Raji (cell line): ENCODE measurements around the gene ATG101.

Source experiments
- POLR2A ChIP-seq: IDR thresholded peaks from 2 replicates; pipeline ENCODE4 v1.6.1; 2011; ENCODE audit warnings: low read depth, low read length, control low read depth; ENCODE audit not compliant: insufficient read depth

ATG101 gene

DNA sequence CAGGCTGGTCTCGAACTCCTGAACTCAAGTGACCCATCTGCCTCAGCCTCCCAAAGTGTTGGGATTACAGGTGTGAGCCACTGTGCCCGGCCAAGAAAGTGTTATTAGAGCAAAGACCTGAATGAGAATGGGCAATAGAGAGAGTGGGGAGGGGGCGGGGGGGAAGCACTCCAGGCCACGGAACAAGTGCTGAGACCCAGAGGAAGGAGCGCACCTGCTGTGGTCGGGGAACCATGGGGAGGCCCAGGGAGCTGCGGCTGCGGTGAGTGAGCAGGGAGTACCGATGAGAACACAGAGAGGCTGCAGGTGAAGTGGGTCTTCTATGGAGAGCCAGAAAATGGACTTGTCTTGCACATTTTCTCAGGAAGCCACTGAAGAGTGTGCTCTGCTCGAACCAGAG lies 20.5 kb downstream of the ATG101 start:
- TF ChIP-seq POLR2A: no peak

DNA sequence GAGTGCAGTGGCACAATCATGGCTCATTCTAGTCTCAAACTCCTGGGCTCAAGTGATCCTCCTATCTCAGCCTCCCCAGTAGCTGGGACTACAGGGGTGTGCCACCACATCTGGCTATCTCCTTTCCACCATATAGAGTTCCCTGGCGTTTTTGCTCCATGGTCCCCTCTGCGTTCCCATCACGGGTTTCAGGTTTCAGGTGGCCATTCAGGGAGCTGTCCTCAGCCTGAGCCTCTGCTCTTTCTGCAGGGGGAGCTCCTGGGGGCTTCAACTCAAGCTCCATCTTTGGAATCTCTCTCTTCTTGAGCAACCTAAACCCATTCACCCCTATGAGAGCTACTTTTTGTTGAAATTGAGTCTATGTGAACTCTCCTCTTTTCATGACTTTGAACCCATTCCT lies 21.3 kb downstream of the ATG101 start:
- TF ChIP-seq POLR2A: no peak

DNA sequence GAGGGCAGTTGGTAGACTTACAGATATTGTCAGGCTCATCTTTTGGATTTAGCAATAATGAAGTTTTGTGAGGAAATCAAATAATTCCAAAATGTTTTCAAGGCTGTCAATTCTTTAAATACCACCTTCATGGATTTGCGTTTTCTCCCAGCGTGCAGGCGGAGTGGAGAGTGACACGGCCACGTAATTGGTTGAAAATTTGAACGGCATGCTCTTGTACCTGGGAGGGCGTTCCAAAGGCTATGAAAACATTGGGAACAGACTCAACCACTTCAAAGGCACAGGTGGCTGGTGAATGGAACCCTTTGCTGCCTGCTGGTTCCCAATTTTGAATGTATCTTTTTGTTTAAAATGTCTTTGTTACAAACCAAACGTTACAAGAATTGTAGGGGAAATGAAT lies 22.1 kb downstream of the ATG101 start:
- no peak for TF ChIP-seq POLR2A

DNA sequence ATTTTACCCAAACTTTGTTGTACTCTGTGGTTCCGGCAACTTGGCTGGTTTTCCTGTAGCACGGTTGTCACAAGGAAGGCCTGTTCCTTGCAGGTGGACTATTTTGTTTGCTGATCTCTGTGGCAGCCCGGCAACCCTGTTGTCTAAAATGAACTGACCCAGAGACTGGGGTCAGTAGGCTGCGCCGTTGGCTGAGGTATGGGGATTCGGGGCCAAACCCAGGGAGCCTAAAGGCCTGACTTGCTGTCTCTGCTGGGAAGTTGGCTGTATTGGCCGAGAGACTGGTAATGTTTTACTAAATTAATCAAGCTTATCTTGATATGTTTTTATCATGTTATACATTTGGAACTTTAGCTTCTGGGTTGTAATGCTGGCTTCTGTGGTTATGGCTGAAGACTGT lies 23.6 kb downstream of the ATG101 start:
- TF ChIP-seq POLR2A: no peak

DNA sequence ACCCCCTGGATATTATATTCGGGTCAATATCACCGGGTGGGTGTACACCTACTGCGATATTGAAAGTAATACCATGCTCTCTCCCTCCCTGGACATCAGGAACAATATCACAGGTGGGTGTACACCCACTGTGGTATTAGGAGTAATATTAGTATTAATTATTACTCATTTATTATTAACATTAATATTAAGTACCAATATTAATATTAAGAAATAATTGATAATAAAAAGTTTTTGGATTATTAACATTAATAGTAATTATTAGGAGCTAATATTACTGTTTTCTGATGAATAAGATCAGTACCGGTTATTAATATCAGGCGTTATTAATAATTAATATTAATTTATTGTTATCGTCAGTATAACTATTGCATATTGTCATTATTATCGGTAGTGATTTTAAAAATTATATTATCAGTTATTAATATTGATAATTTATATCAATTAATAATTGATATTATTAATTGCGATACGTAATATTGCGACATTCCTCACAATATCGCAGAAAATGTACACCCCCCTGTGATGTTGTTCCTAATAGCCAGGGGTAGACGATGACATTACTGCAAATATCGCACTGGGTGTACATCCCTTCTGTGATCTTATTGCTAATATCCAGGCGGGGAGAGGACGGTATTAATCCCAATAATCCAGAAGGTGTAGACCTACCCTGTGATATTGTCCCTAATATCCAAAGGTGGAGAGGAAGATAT lies 26.7 kb downstream of the ATG101 start:
- no peak for TF ChIP-seq POLR2A

DNA sequence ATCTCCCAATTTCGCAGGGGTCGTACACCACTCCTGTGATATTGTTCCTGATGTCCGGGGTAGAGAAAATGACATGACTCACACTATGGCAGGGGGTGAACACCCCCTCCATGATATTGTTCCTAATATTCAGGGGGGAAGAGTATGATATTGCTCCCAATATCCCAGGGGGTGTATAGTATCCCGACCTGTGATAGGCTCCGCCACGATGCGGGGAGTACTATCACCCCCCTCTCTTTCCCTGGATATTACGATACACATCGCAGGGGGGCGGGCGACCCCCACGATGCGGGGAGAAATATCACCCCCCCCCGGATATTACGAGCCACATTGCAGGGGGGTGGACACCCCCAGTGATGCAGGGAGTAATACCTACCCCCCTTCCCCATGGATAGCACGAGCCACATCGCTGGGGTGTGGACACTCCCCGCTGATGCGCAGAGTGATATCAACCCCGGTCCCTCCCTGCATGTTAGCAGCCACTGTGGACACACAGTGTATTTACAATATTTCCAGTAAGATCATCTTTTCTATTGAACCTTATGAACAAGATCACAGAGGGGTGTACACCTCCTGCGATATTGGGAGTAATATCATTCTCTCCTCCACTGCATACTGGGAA lies 27.4 kb downstream of the ATG101 start:
- TF ChIP-seq POLR2A: no peak

DNA sequence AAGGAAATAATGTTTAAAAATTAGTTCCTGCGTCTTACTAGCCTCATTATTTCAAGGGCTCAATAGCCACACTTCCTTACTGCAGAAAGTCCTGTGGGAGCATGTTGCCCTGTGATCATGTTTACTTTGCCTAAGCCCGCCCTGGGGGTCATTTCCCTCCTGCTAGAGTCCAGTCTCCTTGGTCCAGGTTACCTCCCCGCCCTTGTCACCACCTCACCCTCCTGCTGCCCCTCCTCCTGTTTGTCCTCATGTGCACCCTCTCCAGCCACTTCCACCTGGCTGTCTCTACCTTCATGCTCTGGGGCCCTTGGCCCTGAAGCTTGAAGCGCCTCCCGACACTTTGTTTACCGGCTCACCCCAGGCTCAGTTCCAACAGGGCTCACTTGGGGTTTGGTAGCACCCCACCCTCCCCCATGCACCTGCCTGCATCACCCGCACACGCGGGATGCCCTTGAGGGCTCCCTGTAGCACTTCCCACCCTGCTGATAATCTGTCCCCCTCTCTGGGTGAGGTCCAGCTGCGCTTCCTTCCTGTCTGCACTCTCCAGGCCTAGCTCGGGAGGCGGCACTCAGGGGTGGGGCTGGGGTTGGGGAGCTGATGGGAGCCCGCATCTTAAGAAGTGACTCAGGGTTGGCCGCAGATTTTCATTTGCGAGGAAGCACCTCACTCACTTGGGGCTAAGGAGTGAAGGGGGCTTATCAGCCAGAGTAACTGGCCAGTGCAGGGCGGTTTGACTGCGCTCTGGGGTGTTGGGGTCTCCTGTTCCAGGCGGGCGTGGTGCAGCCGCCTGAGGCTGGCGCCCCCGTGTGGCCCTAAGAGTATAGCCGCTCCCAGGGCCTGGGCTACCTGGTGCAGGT lies 49.8 kb downstream of the ATG101 start:
- no peak for TF ChIP-seq POLR2A

DNA sequence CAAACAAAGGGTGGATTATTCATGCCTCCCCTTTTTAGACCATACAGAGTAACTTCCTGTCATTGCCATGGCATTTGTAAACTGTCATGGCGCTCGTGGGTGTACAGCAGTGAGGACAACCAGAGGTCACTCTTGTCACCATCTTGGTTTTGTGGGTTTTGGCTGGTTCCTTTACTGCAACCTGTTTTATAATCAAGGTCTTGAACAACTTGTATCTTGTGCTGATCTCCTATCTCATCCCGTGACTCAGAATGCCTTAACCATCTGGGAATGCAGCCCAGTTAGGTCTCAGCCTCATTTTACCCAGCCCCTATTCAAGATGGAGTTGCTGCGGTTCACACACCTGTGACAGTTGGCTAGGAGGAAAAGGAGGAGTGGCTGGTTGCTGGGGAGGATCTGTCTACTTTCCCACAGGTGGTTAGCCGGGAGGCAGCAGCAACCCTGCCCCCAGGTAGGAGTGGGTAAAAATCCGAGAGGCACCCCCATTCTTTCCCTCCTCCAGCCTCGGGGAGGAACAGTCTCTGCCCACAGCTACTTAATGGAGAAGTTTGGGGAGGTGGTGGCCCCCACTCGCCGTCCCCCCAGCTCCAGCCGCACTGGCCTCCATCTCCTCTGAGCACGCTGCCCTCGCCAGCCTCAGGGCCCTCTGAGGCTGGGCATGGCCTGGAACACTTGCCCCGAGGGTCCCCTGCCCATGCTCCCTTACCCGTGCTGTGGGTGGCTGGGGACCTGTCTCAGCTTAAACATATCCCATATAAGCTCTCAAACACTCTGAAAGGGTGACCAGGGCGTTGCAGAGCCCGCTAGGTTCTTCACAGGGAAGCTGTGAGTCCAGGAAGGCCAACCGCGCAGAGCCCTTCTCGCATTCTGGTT lies 51.4 kb downstream of the ATG101 start:
- no peak for TF ChIP-seq POLR2A

DNA sequence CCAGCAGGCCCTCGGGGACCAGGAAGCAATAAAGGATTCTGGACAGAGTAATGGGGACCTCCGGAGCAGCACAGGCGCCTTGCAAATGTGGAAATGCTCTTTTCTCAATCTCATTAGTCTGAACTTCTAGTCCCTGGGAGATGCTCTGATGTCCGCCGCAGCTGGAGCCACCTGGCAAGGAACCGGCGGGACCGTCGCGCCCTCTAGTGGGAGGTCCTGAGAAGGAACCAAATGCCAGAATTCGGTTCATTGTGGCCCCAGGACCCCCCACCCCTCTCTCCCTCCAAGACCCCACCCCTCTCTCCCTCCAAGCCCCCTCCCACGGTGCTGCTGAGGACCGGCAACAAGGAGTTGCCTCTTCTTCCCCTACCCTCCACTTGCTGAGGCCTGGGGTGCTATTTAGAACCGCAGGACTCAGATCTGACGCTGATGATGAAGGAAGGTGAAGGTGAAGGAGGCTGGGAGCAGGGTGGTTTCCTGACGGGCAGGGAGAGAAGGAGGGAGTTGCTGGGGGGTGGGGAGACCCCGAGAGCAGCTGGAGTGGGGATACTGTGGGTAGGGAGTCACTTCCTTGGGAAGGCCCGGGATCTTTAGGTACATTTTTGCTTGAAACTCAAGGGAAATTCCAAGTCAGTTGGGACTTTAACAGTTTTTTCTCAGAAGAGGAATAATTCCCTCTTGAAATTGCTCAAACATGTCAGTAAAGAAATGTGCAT lies 52.2 kb downstream of the ATG101 start:
- TF ChIP-seq POLR2A: no peak

DNA sequence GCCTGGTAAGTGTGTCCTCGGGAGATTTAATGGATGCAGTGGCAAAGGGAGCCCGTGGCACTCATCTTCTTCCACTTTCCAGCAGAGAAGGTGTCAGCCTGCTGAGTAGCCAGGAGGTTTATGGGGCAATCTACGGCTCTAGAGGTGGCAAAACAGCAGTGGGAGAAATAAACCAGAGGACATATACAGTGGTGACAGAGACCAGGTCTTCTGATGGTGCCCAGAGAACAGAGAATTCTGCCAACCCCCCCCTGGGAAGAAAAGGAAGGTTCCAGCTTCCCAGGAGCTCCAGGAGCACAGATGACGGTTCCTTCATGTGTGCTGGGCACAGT lies 52.7 kb downstream of the ATG101 start:
- no peak for TF ChIP-seq POLR2A

DNA sequence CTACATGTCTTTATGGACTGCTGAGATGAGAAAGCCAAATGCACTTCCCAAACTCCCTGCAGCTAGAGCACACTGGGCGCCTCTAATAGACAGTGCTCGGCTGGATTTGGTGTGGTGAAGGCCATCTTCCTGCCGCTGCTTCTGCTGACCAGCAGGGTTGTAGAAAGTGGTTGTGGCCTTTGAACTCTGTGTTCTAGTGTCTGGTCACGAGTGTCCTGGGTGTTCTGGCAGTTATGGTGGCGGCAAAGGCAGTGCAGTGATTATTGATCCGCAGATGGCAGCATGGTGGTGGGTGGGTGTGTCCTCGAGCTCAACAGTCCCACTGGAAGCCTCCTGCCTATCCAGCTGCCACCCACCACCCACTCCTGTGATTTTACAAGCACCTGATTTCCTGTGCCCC lies 53.1 kb downstream of the ATG101 start:
- TF ChIP-seq POLR2A: no peak

DNA sequence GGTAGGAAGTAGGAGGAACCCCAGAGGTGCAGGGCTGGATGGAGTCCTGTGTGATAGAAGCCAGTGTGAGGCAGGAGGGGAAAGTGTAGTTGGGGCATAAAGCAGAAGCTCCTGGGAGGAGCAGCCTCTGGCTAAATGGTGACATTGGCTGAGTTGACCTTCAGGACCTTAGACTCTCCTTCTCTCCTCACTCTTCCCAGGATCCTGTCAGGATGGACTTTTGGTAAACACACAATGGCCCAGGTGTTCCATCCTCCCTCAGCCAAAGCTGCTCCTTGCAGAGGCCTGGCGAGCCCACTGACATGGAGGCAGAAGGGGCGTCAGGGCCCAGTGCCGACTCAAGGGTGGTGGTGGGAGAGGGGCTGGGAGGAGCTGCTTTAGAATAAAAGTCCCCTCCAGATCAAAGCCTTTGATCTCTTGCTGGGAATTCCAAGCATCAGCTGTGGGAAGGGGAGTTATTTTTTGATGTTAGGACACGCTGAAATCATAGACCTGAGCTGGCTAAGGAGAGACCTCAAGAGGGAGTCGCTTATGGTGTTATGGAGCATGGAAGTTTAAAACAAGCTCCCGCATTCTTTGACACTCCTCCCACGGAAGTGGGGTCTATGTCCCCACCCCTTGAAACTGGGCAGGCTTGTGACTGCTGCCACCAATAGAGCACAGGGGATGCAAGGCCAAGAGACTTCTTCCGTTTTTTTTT lies 53.9 kb downstream of the ATG101 start:
- no peak for TF ChIP-seq POLR2A

DNA sequence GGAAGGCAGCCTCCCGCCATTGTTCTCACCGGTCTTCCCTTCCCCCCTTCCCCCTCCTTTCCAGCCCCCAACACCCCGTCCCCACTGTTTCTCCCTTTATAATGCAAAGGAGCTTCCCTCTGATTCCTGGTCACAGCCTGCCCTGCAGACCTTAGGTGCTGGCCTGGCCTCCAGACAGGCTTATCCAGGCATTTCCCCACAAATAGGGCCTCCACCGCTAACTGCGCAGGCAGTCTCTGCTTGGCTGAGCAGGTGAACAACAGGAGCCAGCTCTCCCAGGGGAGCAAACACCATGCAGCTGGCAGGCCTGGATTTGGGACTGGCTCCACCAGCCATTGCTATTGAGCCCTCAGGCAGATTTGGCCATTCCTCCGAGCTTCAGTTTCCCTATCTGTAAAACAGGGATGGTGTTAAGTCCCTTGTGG lies 55.7 kb downstream of the ATG101 start:
- TF ChIP-seq POLR2A: no peak

DNA sequence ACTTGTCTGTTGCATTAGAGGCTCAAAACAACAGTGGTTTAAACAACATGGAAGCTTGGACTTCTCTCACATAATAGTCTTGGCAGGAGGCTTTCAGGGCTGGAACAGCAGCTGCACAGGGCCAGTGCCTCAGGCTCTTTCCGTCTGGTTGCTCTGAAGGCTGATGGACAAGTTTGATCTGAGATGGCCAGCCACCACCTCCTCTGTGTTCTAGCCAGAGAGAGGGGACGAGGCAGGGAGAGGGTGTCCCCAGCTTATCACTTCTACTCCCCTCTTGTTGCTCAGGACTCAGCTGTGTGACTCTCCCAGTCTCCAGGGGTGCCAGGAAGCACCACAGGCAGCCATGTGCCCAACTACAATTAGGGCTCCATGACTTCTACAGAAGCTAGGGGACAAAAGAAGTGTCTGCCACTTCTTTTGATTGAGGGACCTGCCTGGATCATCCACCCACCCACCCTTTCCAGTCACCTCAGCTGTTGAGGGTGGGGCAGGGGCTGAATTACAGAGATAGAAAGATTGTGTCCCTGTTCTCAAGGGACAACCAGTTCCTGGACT lies 56.3 kb downstream of the ATG101 start:
- TF ChIP-seq POLR2A: no peak
